ENCODE data around the gene APBA2.
"Not testable (repeated sequence)": the region's sequence is repeated elsewhere in the genome, so short reads cannot be mapped to it uniquely, and the experiment has no call there.

- TF ChIP-seq CTCF (IDR thresholded peaks at IDR 0.05; ENCODE audit: low read length); EZH2 (optimal IDR thresholded peaks at IDR 0.05; ENCODE audit: low read depth, low read length); EZH2phosphoT487 (IDR thresholded peaks at IDR 0.05; ENCODE audit: low read length): not testable (repeated sequence)
Observed at GRCh38 chr15:28849766-28850165, 36.0 kb upstream of the APBA2 start.

All from MM.1S (cell line).